ENCODE results near the gene THSD1.

- TF ChIP-seq CTCF (IDR thresholded peaks at IDR 0.05; ENCODE audit: low read depth, low read length) (no peak), POLR2A (IDR thresholded peaks at IDR 0.05; ENCODE audit: extremely low read depth, insufficient read length) (no peak)
Measured at GRCh38 chr13:52393572-52394357, 12.2 kb downstream of the THSD1 start.
